K562 (cell line): ENCODE data around the gene SLC6A4. TPM values are rescaled to one million over a fixed set of nuclear protein-coding genes. Genes with fewer than 3 reads are reported as not detected.
"Not testable (repeated sequence)": the region's sequence is repeated elsewhere in the genome, so short reads cannot be mapped to it uniquely, and the experiment has no call there.

Source experiments
- ATAC-seq: fragments of 200-7000 bp; cut with Tn5 transposase; 3 replicates; pipeline ENCODE4 v1.9.1; 2020; ENCODE audit warnings: moderate library complexity
- BruUV-seq: library from RNA; stranded (reverse); fragments of 400-500 nt; replicated peaks from 2 replicates; lab custom pipeline; 2021; lab: Mats Ljungman, UMichigan
- CTCF ChIA-PET: fragments of 300-600 bp; formaldehyde crosslinking; extraction: SDS; loops from one replicate; lab custom pipeline; 2021; ENCODE audit warnings: low intra/inter-chr PET ratio; lab: Yijun Ruan, JAX
- POLR2A ChIA-PET: fragments of 300-600, 350-650 bp; sonication (Branson Sonifier 250); formaldehyde crosslinking; extraction: SDS; loops from one replicate; lab custom pipeline; 2021; ENCODE audit warnings: antibody characterized with exemption, inconsistent platforms; lab: Yijun Ruan, JAX
- DNase-seq, 4 experiments: peaks; one replicate each; pipeline versions ENCODE4 v3.0.0 to v3.0.0-alpha.2; 2011 to 2018; ENCODE audit warnings: low spot score in 3 of 4, mixed read lengths in 3 of 4; ENCODE audit errors: extremely low read depth in 1 of 4
- FAIRE-seq: peaks from 2 replicates; lab custom pipeline; 2011; peaks lifted over from hg19 to GRCh38; lab: Jason Lieb, UNC
- H2AFZ ChIP-seq: 2 replicates; pipeline ENCODE4 v1.6.0; 2011; ENCODE audit warnings: low read depth, low read length, control low read depth, inconsistent platforms
- H3K27ac ChIP-seq: fragments of 200-600 bp; 3 replicates; pipeline ENCODE4 v1.8.0; 2011; ENCODE audit warnings: low read depth, mild to moderate bottlenecking, control low read depth, inconsistent platforms, low read length, moderate library complexity, mixed read lengths; ENCODE audit errors: extremely low read depth
- H3K27me3 ChIP-seq, 2 experiments: fragments of 300-600 bp in 1 of 2; 2 replicates in 1 of 2; 3 replicates in 1 of 2; pipeline versions ENCODE4 v1.6.0 to v1.8.0; 2011; ENCODE audit warnings: inconsistent platforms in 2 of 2, low read length in 2 of 2, mild to moderate bottlenecking in 1 of 2, mixed read lengths in 1 of 2, moderate library complexity in 1 of 2; ENCODE audit not compliant: control insufficient read depth in 2 of 2, insufficient read depth in 2 of 2
- H3K36me3 ChIP-seq: fragments of 300-600 bp; 3 replicates; pipeline ENCODE4 v1.8.0; 2011; ENCODE audit warnings: mild to moderate bottlenecking, low read length, inconsistent platforms; ENCODE audit not compliant: control insufficient read depth, insufficient read depth
- H3K4me1 ChIP-seq, 2 experiments: fragments of 200-600 bp in 1 of 2; replicated peaks in 1 of 2; 2 replicates in 1 of 2; 3 replicates in 1 of 2; pipeline versions ENCODE4 v1.5.1 to v1.8.0; 2011; ENCODE audit warnings: inconsistent platforms in 2 of 2, low read length in 2 of 2, mild to moderate bottlenecking in 1 of 2, mixed read lengths in 1 of 2, moderate library complexity in 1 of 2; ENCODE audit not compliant: control insufficient read depth in 2 of 2, insufficient read depth in 2 of 2
- H3K4me2 ChIP-seq: 2 replicates; pipeline ENCODE4 v1.6.1; 2011; ENCODE audit warnings: low read length, control low read depth, inconsistent platforms, mixed read lengths; ENCODE audit not compliant: insufficient read depth
- H3K4me3 ChIP-seq: fragments of 200-600 bp; sonication (generic), shearing (Covaris generic); 2 replicates; pipeline ENCODE4 v1.5.1; 2016; ENCODE audit warnings: control low read depth, inconsistent platforms
- H3K79me2 ChIP-seq: fragments of 200-600 bp; 3 replicates; pipeline ENCODE4 v1.8.0; 2011; ENCODE audit warnings: low read length, inconsistent platforms; ENCODE audit not compliant: control insufficient read depth, insufficient read depth
- H3K9ac ChIP-seq, 2 experiments: 2 replicates each; pipeline versions ENCODE4 v1.6.0 to v1.6.1; 2011; ENCODE audit warnings: low read depth in 2 of 2, low read length in 2 of 2, control low read depth in 1 of 2, inconsistent platforms in 1 of 2, mild to moderate bottlenecking in 1 of 2, mixed read lengths in 1 of 2; ENCODE audit not compliant: insufficient read depth in 1 of 2
- H3K9me1 ChIP-seq: one replicate; pipeline ENCODE4 v1.6.0; 2011; ENCODE audit warnings: inconsistent platforms, mild to moderate bottlenecking, low read length, moderate library complexity; ENCODE audit not compliant: control insufficient read depth, insufficient read depth
- H3K9me3 ChIP-seq: replicated peaks from 2 replicates; pipeline ENCODE4 v1.5.1; 2011; ENCODE audit warnings: low read depth, low read length, inconsistent platforms; ENCODE audit not compliant: control insufficient read depth, insufficient read depth
- H4K20me1 ChIP-seq: replicated peaks from 2 replicates; pipeline ENCODE4 v1.6.1; 2011; ENCODE audit warnings: low read length, inconsistent platforms, mixed read lengths; ENCODE audit not compliant: control insufficient read depth, insufficient read depth
- POLR2AphosphoS2 ChIP-seq: IDR thresholded peaks from 2 replicates; pipeline ENCODE4 v1.6.1; 2012; ENCODE audit warnings: low read length, improper control_type of control experiment
- SP1 ChIP-seq: sonication (generic); formaldehyde crosslinking; IDR thresholded peaks from 2 replicates; pipeline ENCODE4 v1.8.1; 2022; ENCODE audit warnings: mild to moderate bottlenecking, missing genetic modification reagents
- ZNF253 ChIP-seq: fragments of 250-450 bp; sonication (Bioruptor Pico); conservative IDR thresholded peaks from 2 replicates; pipeline ENCODE4 v1.6.1; 2021; ENCODE audit warnings: mild to moderate bottlenecking
- ZNF384 ChIP-seq: IDR thresholded peaks from 2 replicates; pipeline ENCODE4 v1.6.1; 2012; ENCODE audit warnings: low read depth, low read length, improper control_type of control experiment
- WGBS: fragments of 100-300 bp; shearing (Covaris generic); methylation state at CpG from one replicate; pipeline ENCODE4 v1.1.6; 2016; ENCODE audit warnings: low coverage, mixed read lengths; ENCODE audit not compliant: insufficient coverage; ENCODE audit errors: missing lambda C conversion rate; 5-methylcytosine and 5-hydroxymethylcytosine counted together
- in situ Hi-C: fragments of 300-500 bp; cut with MboI; formaldehyde crosslinking; loops from 4 replicates; pipeline ENCODE4 v1.15.0; 2018; ENCODE audit warnings: inconsistent platforms, mixed read lengths
- intact Hi-C: fragments of 100-400 bp; cut with micrococcal nuclease; formaldehyde crosslinking; loops from 2 replicates; pipeline ENCODE4 v1.14.2; 2022
- polyA plus RNA-seq, 8 experiments: library from polyadenylated mRNA; depleted of rRNA in 4 of 8; stranded (reverse) in 5 of 8; unstranded in 3 of 8; fragments of >200 nt; fragmentation: Nextera tagmentation in 2 of 8; fragmentation: Illumina TruSeq in 1 of 8; extraction: Ambion mirVana in 2 of 8; extraction: Trizol in 1 of 8; gene quantifications; 2 replicates each; pipeline versions ENCODE4 v1.2.1 to v1.2.3, GENCODE V29; 2011 to 2014; ENCODE audit warnings: inconsistent platforms in 1 of 8, missing spikeins in 1 of 8
- total RNA-seq, 7 experiments: library from RNA; depleted of rRNA in 6 of 7; stranded (reverse); fragments of >200 nt in 6 of 7; fragmentation: Illumina TruSeq in 2 of 7; extraction: Trizol in 2 of 7; gene quantifications; 2 replicates each; pipeline versions ENCODE4 v1.2.1 to v1.2.3, GENCODE V29; 2011 to 2021; ENCODE audit warnings: low replicate concordance in 1 of 7
- TF ChIP-seq, protein P1 (sequence below): IDR thresholded peaks from 2 replicates; pipeline ENCODE4 v1.6.1; 2016; ENCODE audit warnings: missing genetic modification characterization, missing compliant biosample characterization
- TF ChIP-seq, protein P2 (sequence below): fragments of 450-650 bp; formaldehyde crosslinking; IDR thresholded peaks from 2 replicates; pipeline ENCODE4 v1.4.0; 2020; ENCODE audit warnings: mild to moderate bottlenecking, mixed read lengths

Gene SLC6A4
- total and polyA plus RNA-seq, 9 of the 15 experiments (the other 6 are each of a cell fraction or from before 2014, with no cell fraction given) = 0.05 to 0.09 (median 0.07) TPM; not detected in 6

DNA sequence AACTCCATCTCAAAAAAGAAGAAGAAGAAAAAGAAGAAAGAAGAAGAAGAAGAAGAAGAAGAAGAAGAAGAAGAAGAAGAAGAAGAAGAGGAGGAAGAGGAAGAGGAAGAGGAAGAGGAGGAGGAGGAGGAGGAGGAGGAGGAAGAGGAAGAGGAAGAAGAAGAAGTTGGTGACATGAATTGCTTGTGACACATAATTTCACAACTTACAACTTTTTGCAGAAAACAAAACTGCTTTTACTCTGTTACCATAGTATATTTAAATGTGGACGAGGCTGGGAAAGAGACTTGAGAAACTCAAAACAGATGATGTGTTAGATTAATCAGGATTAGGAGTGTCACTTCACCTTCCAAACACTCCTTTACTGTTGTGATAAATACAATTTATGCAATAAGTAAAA lies 5.5 kb downstream of the SLC6A4 start:
- H3K79me2 ChIP-seq, intact Hi-C loops, DNase-seq, in situ Hi-C loops, H2AFZ ChIP-seq, H3K4me1 ChIP-seq, H3K9me3 ChIP-seq, ATAC-seq, H3K27ac ChIP-seq, FAIRE-seq, H3K4me2 ChIP-seq, BruUV-seq, H3K36me3 ChIP-seq, CTCF ChIA-PET, H3K9me1 ChIP-seq, H3K4me3 ChIP-seq, H3K9ac ChIP-seq, H4K20me1 ChIP-seq: not testable (repeated sequence)
- TF ChIP-seq, protein P1, sequence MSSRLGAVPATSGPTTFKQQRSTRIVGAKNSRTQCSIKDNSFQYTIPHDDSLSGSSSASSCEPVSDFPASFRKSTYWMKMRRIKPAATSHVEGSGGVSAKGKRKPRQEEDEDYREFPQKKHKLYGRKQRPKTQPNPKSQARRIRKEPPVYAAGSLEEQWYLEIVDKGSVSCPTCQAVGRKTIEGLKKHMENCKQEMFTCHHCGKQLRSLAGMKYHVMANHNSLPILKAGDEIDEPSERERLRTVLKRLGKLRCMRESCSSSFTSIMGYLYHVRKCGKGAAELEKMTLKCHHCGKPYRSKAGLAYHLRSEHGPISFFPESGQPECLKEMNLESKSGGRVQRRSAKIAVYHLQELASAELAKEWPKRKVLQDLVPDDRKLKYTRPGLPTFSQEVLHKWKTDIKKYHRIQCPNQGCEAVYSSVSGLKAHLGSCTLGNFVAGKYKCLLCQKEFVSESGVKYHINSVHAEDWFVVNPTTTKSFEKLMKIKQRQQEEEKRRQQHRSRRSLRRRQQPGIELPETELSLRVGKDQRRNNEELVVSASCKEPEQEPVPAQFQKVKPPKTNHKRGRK = 0 out of 2 replicates have a peak, but pooled peaks have one; percentile 44
- POLR2A ChIA-PET = interaction anchor here (1.3 kb wide), 1 partner anchor 12 kb away, joined by 3 read pairs; no protein-coding TSS in a partner anchor
- WGBS = 0% methylated on average over 1 of the region's 1 CpG
- H3K27me3 ChIP-seq = peaks cover 40 to 53% of the 10 kb centered on the region in 2 experiments

DNA sequence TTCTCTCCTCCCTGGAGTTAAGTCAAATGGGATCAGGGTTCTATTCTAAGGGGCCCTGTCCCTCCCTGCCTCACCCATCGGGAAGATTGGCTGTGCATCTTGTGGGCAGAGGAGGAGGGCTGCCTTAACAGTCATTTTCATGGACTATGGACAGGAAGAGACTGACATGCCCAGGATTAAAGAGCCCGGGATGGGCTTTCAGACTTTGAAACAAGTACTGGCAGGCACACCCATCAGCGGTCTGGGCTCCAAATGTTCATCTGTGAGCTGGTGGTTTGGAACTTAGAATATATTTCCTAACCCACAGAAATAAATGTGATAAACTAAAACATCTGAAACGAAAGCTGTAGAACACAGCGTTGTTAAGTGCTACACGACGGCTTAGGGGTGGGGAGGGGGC lies 6.5 kb downstream of the SLC6A4 start:
- Histone ChIP-seq H3K4me1 (no peaks in the 10 kb centered on the region), H3K36me3 (no peaks in the 10 kb centered on the region), H3K27me3 (peaks cover 33 to 45% of the 10 kb centered on the region in 2 experiments), H3K79me2 (no peaks in the 10 kb centered on the region), H3K4me3 (no peak overlapping the region), H4K20me1 (no peaks in the 10 kb centered on the region), H3K27ac (no peak overlapping the region), H2AFZ (no peak overlapping the region), H3K9me1 (no peaks in the 10 kb centered on the region), H3K9ac (no peak overlapping the region), H3K9me3 (no peaks in the 10 kb centered on the region), H3K4me2 (no peak overlapping the region)
- no peak for ATAC-seq
- no peak for FAIRE-seq
- intact Hi-C loops (no loop called here), in situ Hi-C loops (no loop called here)
- POLR2A ChIA-PET = interaction anchor here (0.7 to 1.3 kb wide), 2 partner anchors 9 to 13 kb away, joined by 3 to 4 read pairs; no protein-coding TSS in a partner anchor
- BruUV-seq = no TSS peak
- TF ChIP-seq ZNF384 (no peak), POLR2AphosphoS2 (no peak), SP1 (CRISPR knock-in tag) (no peak), ZNF253 (CRISPR knock-in tag) (no peak)
- TF ChIP-seq, protein P2, sequence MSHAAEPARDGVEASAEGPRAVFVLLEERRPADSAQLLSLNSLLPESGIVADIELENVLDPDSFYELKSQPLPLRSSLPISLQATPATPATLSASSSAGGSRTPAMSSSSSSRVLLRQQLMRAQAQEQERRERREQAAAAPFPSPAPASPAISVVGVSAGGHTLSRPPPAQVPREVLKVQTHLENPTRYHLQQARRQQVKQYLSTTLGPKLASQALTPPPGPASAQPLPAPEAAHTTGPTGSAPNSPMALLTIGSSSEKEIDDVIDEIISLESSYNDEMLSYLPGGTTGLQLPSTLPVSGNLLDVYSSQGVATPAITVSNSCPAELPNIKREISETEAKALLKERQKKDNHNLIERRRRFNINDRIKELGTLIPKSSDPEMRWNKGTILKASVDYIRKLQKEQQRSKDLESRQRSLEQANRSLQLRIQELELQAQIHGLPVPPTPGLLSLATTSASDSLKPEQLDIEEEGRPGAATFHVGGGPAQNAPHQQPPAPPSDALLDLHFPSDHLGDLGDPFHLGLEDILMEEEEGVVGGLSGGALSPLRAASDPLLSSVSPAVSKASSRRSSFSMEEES (CRISPR knock-in tag) = no peak
- no peak for DNase-seq
- CTCF ChIA-PET = no interaction called here
- WGBS = 4% methylated on average over 7 of the region's 7 CpGs
